ENCODE results near the gene PRR20G.
"Not testable (repeated sequence)": the region's sequence is repeated elsewhere in the genome, so short reads cannot be mapped to it uniquely, and the experiment has no call there.

PRR20G gene

DNA sequence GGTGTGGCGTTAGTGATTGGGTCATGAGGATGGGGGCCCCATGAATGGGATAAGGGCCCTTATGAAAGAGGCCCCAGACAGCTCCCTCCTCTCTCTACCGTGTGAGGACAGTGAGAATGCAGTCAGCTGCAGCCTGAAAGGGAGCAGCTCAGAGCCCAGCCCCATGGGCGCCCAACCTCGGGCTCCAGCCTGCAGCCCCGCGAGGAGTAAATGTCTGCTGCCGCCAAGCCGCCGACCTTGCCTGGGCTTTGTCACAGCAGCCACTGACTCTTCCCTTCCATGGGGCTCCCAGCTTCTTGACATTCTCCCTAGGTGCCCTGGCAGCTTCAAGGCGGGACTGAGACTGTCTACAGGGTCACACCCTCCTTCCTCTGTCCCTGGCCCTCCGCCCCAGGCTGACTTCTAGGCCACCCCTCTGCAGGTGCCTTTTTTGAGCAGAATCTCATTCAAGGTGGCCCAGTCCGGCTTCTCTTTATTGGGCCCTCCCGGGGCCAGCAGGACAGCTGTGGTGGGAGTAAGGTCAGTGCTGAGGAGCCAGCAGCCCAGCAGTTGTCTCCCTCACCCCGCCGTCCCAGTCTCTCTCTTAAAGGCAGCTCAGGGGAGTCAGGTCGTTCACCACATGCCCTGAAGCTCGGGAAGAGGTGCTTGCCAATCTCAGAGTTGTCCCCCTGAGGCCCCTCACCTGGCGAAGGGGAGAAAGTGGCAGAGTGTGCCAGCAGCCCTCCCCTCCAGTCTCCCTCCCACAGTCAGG lies 18.7 kb upstream of the PRR20G start:
- no peak for DNase-seq (ENCODE audit: low read depth)
- no peak overlapping the region for H3K4me3 ChIP-seq (ENCODE audit: low read depth, low read length)
- TF ChIP-seq, protein P1, sequence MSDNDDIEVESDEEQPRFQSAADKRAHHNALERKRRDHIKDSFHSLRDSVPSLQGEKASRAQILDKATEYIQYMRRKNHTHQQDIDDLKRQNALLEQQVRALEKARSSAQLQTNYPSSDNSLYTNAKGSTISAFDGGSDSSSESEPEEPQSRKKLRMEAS (IDR thresholded peaks at IDR 0.05; ENCODE audit: low read depth, low read length) = no peak
- TF ChIP-seq, protein P2, sequence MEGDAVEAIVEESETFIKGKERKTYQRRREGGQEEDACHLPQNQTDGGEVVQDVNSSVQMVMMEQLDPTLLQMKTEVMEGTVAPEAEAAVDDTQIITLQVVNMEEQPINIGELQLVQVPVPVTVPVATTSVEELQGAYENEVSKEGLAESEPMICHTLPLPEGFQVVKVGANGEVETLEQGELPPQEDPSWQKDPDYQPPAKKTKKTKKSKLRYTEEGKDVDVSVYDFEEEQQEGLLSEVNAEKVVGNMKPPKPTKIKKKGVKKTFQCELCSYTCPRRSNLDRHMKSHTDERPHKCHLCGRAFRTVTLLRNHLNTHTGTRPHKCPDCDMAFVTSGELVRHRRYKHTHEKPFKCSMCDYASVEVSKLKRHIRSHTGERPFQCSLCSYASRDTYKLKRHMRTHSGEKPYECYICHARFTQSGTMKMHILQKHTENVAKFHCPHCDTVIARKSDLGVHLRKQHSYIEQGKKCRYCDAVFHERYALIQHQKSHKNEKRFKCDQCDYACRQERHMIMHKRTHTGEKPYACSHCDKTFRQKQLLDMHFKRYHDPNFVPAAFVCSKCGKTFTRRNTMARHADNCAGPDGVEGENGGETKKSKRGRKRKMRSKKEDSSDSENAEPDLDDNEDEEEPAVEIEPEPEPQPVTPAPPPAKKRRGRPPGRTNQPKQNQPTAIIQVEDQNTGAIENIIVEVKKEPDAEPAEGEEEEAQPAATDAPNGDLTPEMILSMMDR (IDR thresholded peaks at IDR 0.05; ENCODE audit: low read depth, low read length) = no peak
- no peak for TF ChIP-seq MYC (IDR thresholded peaks at IDR 0.05; ENCODE audit: low read depth, low read length)
- TF ChIP-seq POLR2A (IDR thresholded peaks at IDR 0.05; ENCODE audit: extremely low read depth, insufficient read length) = no peak

DNA sequence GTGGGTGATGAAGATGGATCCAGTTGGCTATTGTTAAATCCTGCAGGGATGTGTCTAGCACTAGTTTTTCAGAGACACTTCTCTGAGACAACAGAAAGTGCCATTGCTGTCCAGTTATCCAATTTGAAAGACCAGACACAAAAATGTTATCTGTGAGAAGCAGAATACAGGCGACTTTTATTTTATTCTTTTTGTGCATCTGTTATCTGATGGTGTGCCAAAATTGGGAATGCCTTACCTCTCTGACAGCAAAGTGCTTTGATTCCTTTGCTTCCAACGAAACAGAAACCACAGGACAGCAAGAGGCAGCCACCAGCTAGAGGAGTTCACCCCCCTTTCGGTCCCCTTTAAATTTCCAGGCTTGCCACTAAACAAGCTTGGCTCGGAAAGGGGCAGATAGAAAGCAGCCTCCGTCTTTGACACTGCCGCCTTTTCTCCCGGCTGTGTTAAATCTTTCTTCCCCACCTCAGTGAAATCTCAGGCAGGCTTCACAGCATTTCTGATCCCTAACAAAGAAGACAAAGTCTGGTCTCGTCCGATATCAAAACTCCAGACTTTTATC lies 17.7 kb upstream of the PRR20G start:
- TF ChIP-seq MYC (IDR thresholded peaks at IDR 0.05; ENCODE audit: low read depth, low read length) = no peak
- TF ChIP-seq, protein P1 (IDR thresholded peaks at IDR 0.05; ENCODE audit: low read depth, low read length) = no peak
- H3K4me3 ChIP-seq (ENCODE audit: low read depth, low read length) = no peak overlapping the region
- no peak for DNase-seq (ENCODE audit: low read depth)

DNA sequence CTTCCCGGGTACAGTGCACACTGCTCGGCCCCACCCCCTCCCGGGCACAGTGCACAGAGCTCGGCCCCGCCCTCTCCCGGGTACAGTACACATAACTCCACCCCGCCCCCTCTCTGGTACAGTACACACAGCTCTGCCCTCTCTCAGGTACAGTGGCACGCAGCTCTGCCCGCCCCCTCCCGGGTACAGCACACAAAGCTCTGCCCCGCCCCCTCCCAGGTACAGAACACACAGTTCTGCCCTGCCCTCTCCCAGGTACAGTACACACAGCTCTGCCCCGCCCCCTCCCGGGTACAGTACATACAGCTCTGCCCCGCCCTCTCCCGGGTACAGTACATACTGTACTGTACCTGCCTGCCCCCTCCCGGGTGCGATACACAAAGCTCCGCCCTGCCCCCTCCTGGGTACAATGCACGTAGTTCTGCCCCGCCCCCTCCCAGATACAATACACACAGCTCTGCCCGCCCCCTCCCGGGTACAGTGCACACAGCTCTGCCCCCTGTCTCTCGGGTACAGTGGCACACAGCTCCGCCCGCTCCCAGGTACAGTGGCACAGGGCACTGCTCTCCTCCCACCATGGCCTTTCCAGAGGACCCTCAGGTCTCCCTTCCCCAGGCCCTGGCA lies 16.4 kb upstream of the PRR20G start:
- no peak for TF ChIP-seq POLR2A (IDR thresholded peaks at IDR 0.05; ENCODE audit: extremely low read depth, insufficient read length)
- H3K4me3 ChIP-seq (ENCODE audit: low read depth, low read length) = no peak overlapping the region
- no peak for DNase-seq (ENCODE audit: low read depth)

DNA sequence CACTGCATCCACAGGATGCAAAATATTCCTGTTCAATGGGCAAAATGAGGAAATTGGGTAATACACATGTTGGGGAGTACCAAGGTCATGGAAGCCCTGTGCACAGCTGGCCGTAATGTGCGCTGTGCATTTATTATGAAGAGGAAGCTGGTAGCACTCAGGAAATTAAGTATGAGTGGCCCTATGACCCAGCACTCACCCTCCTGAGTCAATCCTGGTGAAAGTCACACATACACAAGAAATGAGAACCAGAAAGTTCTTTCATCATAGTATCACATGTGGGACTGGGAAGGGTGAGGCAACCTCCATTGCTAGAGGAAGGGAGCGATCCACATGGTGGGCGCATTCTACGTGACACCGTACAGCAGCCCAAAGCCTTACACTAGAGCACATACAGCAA lies 11.4 kb upstream of the PRR20G start:
- no peak; the same call in 1 of the 2 replicates for TF ChIP-seq MYC (IDR thresholded peaks at IDR 0.05; ENCODE audit: low read depth, low read length)
- DNase-seq (ENCODE audit: low read depth) = peak; percentile 45
- no peak overlapping the region for H3K4me3 ChIP-seq (ENCODE audit: low read depth, low read length)

GRCh38 chr3:127296959-127297358 lies 9.1 kb upstream of the PRR20G start:
- no peak for DNase-seq (ENCODE audit: low read depth)
- TF ChIP-seq, protein P1 (IDR thresholded peaks at IDR 0.05; ENCODE audit: low read depth, low read length) = no peak
- TF ChIP-seq MYC (IDR thresholded peaks at IDR 0.05; ENCODE audit: low read depth, low read length) = no peak
- no peak for TF ChIP-seq POLR2A (IDR thresholded peaks at IDR 0.05; ENCODE audit: extremely low read depth, insufficient read length)
- H3K4me3 ChIP-seq (ENCODE audit: low read depth, low read length) = no peak overlapping the region

DNA sequence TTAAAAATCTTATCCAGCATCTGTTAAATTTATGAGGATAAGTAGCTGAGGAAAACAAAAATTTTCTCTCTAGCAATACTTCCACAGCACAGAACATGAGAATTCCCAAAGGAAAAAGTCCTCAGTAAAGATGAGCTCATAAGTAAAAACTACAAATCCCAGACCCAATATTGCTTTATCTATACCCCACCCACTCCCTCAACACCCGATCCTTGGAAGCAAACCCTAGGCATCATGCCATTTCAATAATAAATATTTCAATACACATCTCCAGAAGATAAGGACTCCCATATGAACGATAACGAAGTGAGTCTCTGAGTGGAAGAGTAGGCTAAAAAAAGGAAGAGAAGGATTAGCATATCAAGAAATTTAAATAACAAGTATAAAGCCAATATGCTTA lies 8.3 kb upstream of the PRR20G start:
- TF ChIP-seq MYC (IDR thresholded peaks at IDR 0.05; ENCODE audit: low read depth, low read length) = no peak
- no peak for TF ChIP-seq POLR2A (IDR thresholded peaks at IDR 0.05; ENCODE audit: extremely low read depth, insufficient read length)
- TF ChIP-seq, protein P1 (IDR thresholded peaks at IDR 0.05; ENCODE audit: low read depth, low read length) = no peak
- TF ChIP-seq, protein P2 (IDR thresholded peaks at IDR 0.05; ENCODE audit: low read depth, low read length) = no peak
- no peak overlapping the region for H3K4me3 ChIP-seq (ENCODE audit: low read depth, low read length)
- no peak for DNase-seq (ENCODE audit: low read depth)

- not testable (repeated sequence) for H3K4me3 ChIP-seq (ENCODE audit: low read depth, low read length); DNase-seq (ENCODE audit: low read depth)
These were observed 5.8 kb upstream of the PRR20G start for GRCh38 chr3:127293650-127294049.

GRCh38 chr3:127291611-127292010 lies 3.8 kb upstream of the PRR20G start:
- DNase-seq (ENCODE audit: low read depth) = no peak
- no peak overlapping the region for H3K4me3 ChIP-seq (ENCODE audit: low read depth, low read length)

More at GRCh38 chr3:127291611-127292010, 3.8 kb upstream of the PRR20G start:
- TF ChIP-seq, protein P1 (IDR thresholded peaks at IDR 0.05; ENCODE audit: low read depth, low read length) = no peak
- TF ChIP-seq MYC (IDR thresholded peaks at IDR 0.05; ENCODE audit: low read depth, low read length) (no peak), POLR2A (IDR thresholded peaks at IDR 0.05; ENCODE audit: extremely low read depth, insufficient read length) (no peak)
- TF ChIP-seq, protein P2 (IDR thresholded peaks at IDR 0.05; ENCODE audit: low read depth, low read length) = no peak

All from NB4 (cell line).